IMR-90 (cell line): ENCODE data around the gene CFAP210.

Experiments used
- BHLHE40 ChIP-seq: fragments of 150-350 bp; IDR thresholded peaks from 2 replicates; pipeline ENCODE4 v1.6.1; 2016; ENCODE audit warnings: mild to moderate bottlenecking, low read depth, low read length
- CTCF ChIP-seq: conservative IDR thresholded peaks from 2 replicates; pipeline ENCODE4 v1.5.1; 2012; ENCODE audit warnings: mild to moderate bottlenecking, low read depth, low read length, improper control_type of control experiment
- FOS ChIP-seq: fragments of 150-350 bp; IDR thresholded peaks from 2 replicates; pipeline ENCODE4 v1.6.1; 2016; ENCODE audit warnings: low read depth, low read length
- MAFK ChIP-seq: IDR thresholded peaks from 2 replicates; pipeline ENCODE4 v1.6.1; 2012; ENCODE audit warnings: low read depth, low read length, improper control_type of control experiment
- MAZ ChIP-seq: IDR thresholded peaks from 2 replicates; pipeline ENCODE4 v1.6.1; 2012; ENCODE audit warnings: low read depth, mild to moderate bottlenecking, low read length, improper control_type of control experiment, moderate library complexity, borderline replicate concordance
- POLR2A ChIP-seq: IDR thresholded peaks from 2 replicates; pipeline ENCODE4 v1.6.1; 2012; ENCODE audit warnings: mild to moderate bottlenecking, low read depth, low read length

GRCh38 chr2:169662744-169663143, 31.5 kb downstream of the CFAP210 start:
- TF ChIP-seq CTCF, result no peak
- no peak for TF ChIP-seq BHLHE40
- TF ChIP-seq MAFK, result no peak
- TF ChIP-seq MAZ, result no peak
- no peak for TF ChIP-seq POLR2A
- no peak for TF ChIP-seq FOS
